HG03097 (cell line): ENCODE measurements around the gene PLEKHB2.
A peak's percentile ranks its signal among the peaks of the same experiment; 100 is the strongest.
"Not testable (repeated sequence)": the region's sequence is repeated elsewhere in the genome, so short reads cannot be mapped to it uniquely, and the experiment has no call there.

Experiments
- ATAC-seq: cut with Tn5 transposase; IDR thresholded peaks from one replicate; pipeline ENCODE4 v1.9.1; 2021; ENCODE audit not compliant: unreplicated experiment, low FRiP score

The PLEKHB2 gene

GRCh38 chr2:131105156-131105949, at the start of gene PLEKHB2:
TSS of gene PLEKHB2 (plus strand) at chr2:131105336. CDS start at chr2:131120942, 15,606 bp downstream.
- peak; percentile 77 for ATAC-seq

DNA sequence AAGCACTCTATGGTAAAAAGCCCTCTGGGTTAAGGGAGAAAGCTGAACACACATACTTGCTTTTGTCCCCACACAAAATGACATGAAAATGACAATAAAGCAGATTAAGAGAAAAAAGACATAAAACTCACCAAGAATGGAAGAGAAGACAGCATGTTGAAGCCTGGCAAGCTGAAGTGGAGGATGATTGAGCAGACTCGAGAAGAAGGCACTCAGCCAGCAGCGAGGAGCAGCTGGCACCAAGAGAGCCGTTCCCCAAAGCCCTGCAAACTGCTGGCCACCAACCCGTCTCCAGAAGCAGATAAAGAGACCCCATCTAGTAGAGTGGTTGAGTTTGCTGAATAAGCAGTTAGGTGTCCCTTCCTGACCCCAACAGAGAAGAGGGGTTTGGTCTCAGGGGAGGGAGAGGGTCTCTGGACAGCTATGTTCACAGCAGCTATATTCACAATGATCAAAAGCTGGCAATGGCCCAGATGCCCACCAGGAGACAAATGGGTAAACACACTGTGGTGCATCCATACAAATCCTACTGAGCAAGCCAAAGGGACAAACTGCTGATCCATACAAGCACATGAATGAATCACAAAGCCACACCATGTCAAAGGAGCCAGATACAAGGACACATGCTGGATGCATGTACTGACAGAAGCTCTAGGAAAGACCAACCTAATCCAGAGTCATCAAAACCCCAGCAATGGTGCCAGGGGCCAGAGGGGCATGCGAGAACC, 48.8 kb upstream of the PLEKHB2 start:
- ATAC-seq = no peak

DNA sequence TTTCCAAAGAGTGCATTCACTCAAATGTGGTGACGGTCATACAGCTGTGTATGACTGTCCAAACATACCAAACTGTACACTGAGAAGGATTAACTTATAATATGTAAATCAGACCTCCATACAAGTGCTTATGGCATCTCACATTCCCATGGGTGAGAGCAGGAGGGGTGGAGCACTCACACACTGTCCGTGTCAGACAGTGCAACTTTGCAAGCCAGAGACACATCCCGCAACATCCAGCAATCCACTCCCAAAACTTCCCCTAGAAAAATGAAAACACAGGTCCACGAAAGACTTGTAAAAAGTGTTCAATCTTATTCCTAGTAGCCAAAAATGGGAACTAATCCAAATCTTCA, 48.2 kb upstream of the PLEKHB2 start:
- no peak for ATAC-seq

DNA sequence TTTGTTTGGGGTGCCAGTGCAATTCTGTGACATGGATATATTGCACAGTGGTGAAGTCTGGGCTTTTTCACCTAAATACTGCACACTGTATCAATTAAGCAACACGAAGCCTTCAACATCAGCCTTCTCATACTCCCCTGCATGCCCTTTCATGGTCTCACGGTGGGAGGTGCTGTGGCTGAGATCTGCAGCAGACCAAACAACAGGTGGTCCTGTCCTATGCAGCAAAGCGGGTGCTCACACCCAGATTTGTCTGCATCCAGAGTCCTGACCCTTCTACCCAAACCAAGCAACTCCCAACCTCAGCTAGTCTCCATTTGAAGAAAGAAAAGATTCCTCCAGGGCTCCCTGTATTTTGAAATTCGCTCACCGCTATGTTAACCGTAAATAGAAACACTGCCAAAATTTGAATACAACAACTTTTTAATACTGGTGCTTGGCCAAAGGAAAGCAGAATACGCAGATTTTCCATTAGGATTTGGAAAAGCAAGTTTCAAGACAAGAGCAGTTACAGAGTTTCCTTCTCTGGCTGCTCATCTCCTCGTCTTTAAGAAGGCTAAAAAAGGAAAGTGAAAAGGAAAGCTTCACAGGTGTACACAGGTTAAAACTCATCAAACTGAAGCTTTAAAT, 46.8 kb upstream of the PLEKHB2 start:
- no peak for ATAC-seq

DNA sequence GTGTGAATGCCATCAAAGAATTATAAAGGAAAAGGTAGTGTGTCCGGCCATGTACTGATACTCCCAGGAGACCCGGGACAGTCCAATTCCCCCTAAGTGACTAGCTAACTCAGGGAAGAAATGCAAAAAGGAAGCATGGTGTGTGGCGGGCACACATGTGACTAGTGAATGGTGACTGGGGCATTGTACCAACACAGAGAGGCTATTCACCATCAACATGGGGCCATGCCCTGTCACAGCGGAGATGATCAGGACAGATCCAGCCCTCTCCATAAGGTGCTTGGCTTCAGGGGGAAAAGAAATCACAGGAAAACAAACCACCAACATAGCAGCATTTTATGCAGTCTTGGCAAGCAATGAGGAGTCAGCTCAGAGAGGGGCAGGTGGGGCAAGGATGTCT, 46.2 kb upstream of the PLEKHB2 start:
- ATAC-seq = no peak

DNA sequence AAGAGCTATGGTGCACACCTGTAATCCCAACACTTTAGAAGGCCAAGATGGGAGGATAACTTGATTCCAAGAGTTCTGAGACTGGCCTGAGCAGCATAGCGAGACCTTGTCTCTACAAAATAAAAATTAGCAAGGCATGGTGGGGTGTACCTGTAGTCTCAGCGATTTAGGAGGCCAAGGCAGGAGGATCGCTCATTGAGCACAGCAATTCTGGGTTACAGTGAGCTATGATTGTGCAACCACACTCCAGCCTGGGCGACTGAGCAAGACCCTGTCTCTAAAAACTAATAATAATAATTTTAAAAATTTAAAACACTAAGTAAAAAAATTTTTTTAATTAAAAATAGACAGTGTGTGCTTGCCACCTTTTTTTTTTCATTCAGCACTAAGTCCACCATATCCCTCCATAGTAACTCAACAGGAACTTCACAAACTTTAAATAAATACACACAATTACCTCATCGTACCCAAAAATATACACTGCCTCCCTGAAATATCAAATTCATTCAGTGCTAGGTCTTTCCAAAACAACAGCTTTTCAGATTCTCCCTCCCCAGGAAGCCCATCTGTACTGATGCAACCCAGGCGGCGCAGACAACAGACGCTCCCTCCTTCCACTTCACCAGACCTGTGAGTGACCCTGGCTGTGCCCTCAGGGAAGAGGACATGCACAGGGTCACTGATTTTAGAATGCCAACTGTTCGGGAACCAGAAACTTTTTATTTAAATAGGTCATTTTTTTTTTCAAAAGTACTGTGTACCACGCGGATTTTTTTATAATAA, 41.4 kb upstream of the PLEKHB2 start:
- no peak for ATAC-seq

DNA sequence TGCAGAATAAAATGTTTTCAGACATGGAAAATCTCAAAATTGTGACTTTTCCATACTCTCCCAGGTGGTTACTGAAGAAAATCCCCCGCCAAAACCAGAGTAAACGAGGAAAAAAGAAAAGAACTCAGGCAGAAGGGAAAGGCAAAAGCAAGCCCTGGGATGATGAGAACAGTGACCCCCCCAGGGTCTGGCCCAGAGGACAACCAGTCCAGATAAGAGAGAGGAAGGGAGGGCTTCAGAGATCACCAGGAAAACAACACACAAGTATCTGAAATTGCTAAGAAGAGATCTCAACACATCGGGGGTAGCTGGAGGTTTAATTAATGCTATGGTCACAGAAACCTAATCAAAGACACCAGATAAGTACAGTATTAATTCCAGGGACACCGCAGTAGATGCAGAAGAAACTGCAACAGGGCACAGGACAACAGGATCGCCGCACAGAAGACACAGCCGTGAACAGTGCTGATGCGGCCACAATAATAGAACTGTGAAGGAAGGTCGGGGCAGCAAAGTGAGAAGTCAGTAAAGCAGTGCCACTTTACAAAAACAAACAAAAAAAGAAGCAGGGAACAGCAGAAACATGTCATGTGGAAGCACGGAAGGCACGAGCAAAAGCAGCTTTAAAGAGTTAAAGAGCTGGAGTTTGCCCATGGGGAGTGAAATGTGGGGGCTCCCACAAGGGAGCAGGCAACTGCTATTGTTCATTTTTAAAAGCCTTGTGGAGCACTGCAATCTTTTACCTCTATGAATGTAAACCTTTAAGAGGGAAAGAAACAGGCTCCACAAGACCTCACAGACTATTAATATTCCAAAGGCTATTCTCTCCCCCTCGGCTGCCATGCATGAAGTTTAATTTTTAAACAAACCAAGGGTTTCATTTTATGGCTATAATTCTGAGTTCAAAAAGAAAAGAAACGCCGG, 40.3 kb upstream of the PLEKHB2 start:
- ATAC-seq = no peak

DNA sequence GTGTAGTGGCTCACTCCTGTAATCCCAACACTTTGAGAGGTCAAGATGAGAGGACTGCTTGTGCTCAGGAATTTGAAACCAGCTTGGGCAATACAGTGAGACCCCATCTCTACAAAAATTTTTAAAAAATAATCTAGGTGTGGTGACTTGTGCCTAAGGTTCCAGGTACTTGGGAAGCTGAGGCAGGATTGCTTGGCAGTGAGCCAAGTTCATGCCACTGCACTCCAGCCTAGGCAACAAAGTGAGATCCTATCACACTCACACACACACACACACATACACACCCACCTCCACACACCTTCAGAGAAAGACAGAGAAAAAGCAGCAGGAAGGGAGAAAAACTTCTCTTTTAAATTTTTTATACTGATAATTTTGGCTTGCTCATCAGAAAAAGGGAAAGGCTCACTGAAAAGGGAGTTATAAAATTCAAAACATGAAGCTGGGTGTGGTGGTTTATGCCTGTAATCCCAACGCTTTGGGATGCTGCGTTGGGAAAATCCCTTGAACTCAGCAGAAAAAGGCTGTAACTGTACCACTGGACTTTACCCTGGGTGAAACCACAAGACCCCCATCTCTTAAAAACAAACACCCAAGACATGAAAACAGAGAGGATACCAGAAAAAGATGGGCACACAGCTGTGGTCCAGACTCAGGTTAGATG, 37.5 kb upstream of the PLEKHB2 start:
- no peak for ATAC-seq

GRCh38 chr2:131068172-131068571, 37.0 kb upstream of the PLEKHB2 start:
- ATAC-seq = not testable (repeated sequence)

DNA sequence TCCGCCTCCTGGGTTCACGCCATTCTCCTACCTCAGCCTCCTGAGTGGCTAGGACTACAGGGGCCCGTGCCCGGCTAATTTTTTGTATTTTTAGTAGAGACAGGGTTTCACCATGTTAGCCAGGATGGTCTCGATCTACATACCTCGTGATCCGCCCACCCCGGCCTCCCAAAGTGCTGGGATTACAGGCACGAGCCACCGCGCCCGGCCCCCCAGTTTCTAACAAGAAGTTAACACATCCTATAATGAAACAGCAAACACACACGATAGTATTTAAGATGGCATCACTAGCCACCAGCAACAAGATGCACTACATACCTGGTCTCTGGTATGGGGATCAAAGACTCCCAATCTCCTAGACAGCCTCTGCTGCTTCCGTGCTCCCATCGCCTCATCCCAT, 29.6 kb upstream of the PLEKHB2 start:
- not testable (repeated sequence) for ATAC-seq

GRCh38 chr2:131076707-131077106, 28.4 kb upstream of the PLEKHB2 start:
- no peak for ATAC-seq

DNA sequence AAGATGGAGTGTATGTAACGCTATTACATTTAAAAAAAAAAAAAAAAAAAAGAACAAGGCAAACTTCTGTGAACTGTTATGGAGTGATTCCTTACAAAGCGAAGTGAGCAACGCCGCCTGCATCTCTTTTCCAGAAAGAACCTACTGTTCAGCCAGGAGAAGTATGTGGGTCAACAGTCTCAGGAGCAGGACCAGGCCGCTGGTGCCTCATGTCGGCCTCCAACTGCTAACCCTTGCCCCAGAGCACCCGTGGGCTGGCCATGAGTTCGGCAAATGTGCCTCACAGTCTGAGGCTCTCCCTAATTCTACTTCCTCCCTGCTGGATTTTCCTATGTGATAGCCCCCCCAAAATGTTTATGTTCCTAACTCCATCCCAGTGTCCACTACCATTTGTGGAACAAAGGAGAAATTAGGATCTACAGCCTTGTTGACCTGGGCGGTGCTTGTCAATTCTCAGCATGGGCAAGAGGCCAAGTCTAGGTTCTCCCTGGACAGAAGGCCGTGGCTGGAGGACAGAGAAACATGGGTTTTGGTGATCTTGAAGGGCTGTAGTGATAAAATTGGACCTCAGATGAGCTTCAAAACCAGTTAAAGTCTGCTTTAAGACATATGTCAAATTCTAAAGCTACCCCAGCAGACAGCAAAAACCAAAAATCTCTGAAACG, 27.8 kb upstream of the PLEKHB2 start:
- no peak for ATAC-seq

DNA sequence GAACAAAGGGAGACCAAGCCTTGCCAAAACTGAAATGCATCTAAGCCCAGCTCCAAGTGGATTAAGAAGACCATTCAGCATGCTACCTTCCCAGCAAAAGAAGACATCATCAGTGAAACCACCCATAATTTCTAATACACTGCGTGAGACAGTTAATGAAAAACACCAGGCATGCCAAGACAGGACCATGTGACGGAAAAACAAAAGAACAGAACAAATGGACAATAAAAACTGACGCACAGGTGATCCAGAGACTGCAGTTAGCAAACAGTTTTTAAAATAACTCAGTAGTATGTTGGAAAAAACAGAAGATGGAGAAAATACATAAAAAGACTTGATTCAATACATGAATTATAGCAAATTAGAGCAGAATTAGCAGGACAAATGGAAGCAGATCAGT, 27.2 kb upstream of the PLEKHB2 start:
- no peak for ATAC-seq

DNA sequence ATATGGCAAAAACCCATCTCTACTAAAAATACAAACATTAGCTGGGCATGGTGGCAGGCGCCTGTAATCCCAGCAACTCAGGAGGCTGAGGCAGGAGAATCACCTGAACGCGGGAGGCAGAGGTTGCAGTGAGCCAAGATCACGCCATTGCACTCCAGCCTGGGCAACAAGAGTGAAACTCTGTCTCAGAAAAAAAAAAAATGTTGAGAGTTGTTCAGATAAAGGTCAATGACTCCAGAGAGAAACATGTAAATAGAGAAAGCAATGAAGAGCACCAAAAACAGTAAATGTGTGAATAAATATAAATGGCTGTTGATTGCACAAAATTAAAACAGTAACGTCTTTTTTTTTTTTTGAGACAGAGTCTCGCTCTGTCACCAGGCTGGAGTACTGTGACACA, 25.2 kb upstream of the PLEKHB2 start:
- not testable (repeated sequence) for ATAC-seq

GRCh38 chr2:131081190-131081589, 23.9 kb upstream of the PLEKHB2 start:
- ATAC-seq = no peak

GRCh38 chr2:131085646-131086045, 19.5 kb upstream of the PLEKHB2 start:
- no peak for ATAC-seq

DNA sequence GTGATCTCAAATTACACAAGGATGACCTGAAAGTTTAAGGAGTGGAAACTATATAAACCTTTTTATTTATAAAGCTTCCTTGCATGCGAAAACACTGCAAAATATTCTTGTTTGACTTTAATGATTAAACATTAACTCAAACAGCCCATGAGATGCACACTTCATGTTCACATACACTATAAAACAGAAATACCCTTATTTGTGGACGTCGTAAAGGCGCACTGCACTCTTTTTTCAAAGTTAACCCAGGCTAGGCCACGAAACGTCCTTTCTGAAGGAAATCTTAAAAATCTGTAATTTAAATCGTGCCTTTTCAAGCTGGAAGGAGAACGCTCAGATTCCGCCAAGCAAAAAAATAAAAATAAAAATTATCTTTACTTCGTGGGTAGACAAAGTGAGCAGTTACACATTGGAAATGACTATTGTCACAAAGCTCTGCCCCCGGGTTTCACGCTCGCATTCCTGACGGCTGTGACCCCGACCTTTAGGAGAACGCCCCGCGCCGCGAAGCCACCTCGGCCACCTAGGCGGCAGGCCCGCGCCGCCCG, 12.6 kb upstream of the PLEKHB2 start:
- ATAC-seq = no peak

- peak; percentile 87 for ATAC-seq
Observed at GRCh38 chr2:131093006-131093695, 12.0 kb upstream of the PLEKHB2 start, which contains the start of gene FAM168B. TSS of gene FAM168B (minus strand) at chr2:131093460. CDS start at chr2:131082646, 10,814 bp downstream.
